HUDEP-2 (cell line): ENCODE data around the gene SMURF1.

Experiments used
- DNase-seq, 76 experiments: peaks; one replicate each; lab custom pipeline; 2025; ENCODE audit not compliant: unreplicated experiment in 76 of 76; lab: John Stamatoyannopoulos, UW

The SMURF1 gene

DNA sequence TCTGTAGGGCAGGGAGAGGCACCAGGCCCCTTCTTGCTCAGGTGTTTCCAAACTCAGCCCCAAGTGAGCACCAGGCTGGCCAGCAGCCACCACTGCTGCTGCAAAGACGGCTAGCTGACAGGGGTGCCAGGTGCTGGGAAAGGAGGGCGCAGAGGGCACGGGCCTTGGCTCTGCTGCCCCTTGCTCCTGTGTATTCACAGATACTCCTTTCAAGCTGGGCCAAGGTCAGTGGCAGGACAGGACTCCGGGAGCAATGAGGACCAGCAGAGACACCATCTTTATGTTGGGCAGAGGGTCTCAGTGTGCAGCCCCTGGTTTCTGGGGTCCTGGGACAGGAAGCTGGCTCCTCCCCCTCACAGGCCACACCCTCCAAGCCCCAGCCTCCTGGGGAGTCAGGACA, 110.1 kb downstream of the SMURF1 start:
- no peak for DNase-seq

DNA sequence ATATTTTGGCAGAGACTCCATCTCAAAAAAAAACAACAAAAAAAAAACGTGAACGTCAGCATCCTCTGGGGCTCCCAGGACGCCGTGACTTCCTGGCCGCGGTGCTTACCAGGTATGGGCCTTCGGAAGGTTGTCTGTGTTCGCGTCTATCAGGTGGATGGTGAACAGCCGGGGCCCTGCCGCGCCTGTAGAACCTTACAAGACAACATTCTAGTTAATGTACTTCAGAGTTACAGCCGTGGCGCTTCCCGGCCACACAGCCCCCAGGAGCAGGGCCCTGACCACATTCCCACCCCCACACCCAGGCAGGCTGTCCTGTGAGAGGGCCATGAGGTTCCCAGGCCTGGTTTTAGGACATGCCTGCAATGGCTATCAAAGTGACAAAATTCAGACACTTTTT, 111.0 kb downstream of the SMURF1 start:
- no peak for DNase-seq

DNA sequence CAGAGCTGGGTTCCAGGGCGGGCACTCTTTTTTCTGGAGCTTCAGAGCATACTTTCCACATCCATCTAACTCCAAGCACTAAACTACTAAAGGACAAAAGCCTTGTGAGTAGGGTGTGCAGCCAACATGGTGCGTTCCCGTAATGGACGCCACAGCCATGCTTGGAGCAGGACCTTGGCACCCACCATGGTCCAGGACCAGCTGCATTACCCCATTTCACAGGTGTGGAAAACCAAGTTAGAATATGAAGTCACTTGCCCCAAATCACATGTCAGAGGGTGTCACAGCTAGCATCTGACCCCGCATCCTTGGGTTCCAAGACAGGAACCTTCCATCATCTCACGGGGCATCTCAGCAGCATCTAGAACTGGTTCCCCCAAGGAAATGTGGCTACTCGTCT, 112.4 kb downstream of the SMURF1 start:
- no peak for DNase-seq

DNA sequence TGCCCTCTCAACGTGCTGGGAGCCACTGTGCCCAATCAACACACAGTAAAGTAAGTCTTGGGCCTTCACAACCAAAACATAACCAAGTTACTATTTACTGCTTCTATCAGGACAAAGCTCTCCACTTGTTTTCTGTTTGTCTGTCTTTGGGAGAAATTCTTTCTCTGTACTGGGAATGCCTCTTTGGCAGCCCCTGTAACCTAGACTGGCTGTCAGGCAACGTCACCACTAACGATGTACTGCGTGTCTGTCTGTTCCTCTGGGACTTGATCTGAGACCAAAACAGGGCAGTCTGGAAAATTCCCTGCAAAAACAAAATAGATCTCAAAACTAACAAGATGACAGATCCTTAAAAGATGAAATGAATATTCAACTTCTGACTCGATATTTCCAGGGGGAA, 113.0 kb downstream of the SMURF1 start:
- no peak for DNase-seq

DNA sequence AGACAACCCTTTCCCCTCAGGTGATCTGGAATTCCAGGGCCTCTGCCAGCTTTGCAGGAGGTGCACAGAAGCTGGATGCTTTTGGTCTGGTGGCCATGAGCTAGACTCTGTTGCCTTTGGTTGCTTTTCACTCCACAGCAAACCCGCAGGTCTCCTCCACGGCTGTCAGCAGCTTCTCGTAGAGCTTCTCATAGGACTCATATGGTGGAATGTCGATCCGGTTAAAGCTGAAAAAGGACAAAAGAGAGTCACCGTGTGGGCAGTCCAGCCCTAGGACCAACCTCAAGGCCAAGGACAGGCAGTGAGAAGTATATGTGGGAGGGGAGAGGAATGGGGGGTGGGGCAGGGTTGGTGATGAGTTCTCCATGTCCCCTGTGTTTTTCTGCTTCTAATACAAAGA, 113.5 kb downstream of the SMURF1 start:
- DNase-seq, result no peak

DNA sequence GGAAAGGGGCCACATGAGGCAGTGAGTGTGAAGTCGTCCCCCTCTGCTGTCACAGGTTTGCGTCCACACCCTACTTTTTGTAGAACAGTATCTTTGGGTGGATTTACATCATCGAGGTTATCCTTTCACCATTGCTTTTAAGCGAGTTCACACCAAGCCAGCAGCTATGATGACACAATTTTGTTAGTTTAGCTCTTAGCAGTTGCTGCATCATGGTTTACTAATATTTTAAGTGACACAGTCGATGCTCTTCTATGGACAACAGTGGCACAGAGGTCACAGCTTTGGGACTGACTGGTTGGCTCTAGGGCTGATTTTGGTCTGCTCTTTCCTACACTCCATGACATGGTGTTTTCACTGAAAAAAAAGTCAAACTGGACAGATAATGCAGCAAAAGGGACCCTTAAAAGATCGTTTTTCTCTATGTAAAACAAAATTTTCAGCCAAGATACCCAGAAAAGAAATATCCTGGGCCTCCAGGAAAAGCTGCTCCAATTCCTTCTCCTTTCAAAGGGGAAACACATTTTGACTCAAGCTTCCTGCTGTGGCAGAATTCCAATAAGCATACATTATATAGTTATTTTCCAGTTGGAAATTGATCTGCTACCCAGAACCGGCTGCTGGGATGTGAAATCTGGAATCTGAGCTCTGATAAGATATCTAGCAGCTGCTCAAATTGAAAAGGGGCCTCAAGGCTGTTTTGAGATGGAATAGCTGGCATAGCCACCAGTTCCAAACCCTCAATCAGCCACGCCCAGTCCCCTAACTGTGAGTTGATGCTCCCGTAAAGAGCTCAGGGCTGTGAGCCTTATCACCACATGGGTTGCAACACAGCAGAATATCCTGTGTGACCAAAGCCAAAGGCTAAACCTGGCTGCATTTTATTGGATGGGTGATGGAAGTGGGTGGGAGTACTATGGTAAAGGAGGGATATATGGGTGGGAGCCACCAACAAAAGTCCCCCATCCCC, 114.2 kb downstream of the SMURF1 start:
- DNase-seq, result peak in 4 of 76 experiments; percentile 1 to 4 (median 3)

DNA sequence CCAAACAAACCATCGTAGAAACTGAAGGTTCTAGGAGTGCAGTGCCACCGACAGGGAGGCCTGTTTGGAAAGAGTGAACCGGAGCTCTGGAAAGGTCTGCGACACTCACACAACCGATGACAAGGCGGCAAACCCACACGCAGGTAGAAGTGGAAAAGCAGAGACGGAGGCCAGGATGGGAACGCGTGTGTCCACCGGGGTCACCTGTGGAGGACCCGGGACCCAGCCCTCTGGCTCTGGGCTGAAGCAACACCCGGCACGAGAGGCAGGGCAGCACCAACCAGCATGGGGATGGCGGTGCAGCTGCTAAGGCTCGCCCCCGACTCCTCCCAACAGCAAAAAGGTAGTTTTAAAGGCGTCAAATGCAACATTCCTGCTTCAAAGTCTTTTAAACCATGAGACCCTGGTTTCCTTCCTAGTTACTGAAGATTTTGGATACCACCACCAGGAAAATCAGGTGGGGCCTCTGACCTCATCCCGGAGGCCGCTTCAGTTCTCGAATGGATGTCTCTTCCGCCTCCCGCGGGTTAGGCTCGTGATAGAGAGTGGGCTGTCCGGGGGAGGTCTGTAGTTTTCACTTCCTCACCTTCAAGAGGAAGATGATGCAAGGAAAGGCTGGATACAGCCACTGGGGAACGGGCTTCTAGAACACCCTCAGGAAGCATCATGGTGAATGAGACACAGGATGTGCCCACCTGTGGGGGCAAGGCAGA, 115.5 kb downstream of the SMURF1 start:
- DNase-seq, result no peak

DNA sequence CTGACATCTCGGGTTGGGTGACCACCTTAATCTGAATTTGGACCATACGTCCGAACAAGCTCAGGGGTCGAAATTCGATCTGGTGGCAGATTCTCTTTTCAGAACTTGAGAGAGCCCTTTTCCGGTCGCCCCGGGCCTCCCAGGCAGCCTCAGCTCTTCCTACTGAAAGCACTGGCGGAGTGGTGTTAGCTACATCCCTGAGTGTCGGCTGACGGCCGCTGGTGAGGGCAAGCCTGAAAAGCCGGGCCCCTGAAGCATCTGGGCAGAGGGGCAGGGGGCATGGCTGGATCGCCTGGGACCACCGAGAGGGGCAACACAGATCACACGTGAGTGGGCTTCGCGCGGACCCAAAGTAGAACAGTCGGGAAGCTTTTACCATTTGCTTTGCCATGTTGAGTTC, 116.1 kb downstream of the SMURF1 start:
- no peak for DNase-seq

DNA sequence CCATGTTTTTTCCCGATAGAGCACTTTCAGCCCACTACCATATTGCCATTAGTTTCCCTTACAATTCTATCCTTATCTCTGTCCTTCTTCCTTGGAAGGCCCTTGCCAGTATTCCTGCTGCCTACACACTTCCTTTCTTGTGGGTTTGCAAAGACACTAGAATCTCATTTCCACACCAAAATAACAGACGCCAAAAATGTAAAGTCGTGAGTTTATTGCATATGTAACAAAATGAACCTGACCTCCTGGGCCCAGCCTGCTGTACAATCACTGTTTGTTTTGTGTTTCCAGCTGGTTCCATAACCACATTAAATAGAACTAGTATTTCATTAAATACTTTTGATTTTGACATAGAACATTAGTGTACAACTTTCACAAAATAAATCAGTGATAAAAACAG, 116.7 kb downstream of the SMURF1 start:
- DNase-seq, result no peak

DNA sequence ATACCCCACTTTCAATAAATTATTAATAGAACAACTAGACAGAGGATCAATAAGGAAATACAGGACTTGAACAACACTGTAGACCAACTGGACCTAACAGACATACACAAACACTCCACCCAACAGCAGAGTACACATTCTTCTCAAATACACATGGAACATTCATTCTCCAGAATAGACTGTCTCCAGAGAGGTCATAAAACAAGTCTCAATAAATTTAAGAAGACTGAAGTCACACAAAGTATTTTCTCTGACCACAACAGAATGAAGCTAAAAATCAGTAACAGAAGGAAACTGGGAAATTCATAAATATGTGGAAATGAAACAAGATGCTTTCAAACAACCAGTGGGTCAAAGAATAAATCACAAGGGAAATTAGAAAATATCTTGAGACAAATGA, 119.8 kb downstream of the SMURF1 start:
- no peak for DNase-seq

DNA sequence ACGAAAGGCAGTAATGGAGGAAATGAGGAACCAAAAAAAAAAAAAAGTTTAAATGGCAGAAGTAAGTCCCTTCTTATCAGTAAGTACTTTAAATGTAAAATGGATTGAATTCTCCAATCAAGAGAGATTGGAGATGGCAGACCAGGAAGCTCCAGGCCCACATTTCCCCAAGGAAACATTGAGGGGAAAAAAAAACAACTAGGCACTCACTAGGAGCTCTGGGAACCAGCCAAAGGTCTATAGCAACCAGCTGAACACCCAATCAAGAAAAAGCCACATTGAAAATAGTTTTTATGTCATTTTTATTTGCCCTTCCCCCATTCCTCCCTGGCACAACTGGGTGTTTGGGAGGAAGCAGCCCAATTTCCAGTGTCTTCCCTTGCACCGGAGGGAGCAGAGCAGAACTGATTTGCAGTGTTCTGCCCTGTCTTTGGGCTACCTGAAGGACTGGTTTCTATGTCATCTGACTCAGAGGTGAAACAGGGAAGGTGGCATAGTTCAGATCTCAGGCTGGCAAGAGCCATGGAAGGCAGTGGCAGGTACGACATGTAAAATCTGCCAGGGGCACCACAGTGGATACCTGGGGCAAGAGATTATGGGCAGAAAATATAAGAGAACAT, 121.9 kb downstream of the SMURF1 start:
- DNase-seq, result no peak

DNA sequence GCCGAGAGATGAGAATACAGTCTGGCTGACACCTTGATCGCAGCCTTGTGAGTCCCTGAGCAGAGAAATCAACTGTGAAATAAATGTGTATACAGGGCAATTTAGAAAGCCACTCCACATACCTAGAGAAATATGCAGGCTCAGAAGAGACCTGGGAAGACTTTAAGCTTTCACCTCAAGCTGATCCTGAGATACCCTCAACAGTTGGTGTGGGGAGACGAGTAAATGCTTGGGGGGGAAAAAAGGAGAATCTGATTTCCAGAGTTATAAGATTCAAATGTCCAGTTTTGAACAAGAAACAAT, 123.5 kb downstream of the SMURF1 start:
- DNase-seq, result no peak

DNA sequence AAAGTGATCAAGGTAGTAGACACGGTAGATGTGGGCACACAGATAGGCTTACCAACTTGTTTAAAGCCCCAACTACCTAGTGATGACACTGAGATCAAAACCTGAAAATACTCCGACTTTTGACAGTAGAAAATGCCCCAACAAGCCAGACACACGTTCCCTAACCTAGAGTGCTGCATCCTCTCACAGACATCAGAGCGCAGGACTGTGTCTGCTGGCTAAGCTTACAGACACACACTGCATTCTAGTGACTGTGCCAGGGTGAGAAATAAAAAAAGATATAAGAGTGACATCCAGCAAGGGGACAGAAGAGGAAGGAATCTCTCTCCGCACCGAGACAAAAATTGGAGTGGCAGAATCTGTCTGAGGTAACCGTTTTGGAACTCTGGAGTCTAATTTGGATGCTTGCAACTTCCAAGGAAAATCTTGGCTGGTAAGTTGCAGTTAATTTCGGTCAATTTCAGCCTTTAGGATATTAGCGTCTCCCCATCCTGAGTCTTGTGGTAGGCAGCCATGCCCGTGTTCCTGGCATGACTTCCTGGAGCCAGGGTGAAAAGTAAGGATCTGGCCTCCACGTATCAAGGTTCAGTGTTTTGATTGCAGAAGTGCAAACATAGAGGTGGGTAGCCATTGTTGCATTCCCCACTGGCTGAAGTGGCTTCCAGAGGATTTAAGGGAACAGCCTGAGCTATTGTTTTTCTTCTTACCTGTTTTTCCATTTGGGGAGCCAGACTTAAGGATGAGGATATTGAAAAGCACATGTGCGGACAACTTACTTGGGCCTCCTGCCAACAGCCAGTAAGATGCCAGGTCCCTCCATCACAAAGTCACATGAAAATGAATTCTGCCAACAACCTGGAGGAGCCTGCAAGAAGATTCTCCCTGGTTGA, 124.1 kb downstream of the SMURF1 start:
- DNase-seq, result no peak

DNA sequence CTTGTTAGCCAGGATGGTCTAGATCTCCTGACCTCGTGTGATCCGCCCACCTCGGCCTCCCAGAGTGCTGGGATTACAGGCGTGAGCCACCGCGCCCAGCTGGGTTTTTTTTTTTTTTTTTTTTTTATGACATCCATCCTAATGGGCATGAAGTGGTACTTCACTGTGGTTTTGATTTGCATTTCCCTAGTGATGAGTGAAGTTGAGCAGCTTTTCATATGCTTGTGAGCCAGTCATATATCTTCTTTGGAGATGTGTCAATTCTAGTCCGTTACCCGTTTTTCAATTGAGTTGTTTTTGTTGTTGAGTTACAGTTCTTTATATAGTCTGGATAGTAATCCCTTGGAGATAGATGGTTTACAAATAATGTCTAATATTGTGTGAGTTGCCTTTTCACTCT, 127.7 kb downstream of the SMURF1 start:
- DNase-seq, result no peak

DNA sequence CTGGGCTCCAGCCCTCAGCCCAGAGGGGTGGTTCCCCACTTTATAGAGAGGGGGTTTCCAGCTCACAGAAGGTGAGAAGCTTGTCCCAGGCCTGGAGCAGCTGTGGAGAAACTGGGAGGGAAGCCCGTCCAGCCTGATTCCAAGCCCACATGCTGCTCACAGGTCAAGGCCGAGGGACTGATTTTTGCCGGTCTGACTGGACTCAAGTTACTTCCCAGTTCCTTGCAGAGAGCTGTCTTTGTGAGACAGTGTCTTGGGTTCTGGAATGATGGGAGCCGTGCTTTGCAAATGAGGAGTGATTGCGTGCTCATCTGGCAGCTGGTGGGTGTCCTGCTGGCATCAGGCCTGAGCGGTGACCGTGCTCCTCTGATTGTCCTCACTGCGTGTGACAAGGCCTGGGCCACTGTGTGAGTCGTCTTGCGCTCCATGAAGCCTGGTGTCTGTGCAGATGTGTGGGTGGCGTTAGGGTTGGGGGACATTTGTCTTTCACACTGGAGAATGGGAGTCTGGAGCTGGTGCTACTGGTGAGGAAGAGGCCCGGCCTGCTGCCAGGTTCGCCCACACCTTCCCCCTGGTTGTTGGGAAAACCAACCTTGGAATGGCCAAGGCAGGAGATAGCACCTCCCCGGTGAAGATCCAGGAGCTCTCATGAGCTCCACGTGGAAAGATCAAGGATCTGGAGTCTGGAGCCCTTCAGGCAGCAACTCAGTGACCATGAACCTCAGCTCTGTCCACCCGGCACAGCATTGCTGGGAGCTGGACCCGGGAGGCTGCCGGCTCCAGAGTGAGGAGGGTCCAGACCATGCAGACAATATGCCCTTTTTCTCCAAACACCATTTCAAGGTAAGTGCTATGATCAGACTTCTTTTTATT, 129.6 kb downstream of the SMURF1 start:
- DNase-seq, result no peak

DNA sequence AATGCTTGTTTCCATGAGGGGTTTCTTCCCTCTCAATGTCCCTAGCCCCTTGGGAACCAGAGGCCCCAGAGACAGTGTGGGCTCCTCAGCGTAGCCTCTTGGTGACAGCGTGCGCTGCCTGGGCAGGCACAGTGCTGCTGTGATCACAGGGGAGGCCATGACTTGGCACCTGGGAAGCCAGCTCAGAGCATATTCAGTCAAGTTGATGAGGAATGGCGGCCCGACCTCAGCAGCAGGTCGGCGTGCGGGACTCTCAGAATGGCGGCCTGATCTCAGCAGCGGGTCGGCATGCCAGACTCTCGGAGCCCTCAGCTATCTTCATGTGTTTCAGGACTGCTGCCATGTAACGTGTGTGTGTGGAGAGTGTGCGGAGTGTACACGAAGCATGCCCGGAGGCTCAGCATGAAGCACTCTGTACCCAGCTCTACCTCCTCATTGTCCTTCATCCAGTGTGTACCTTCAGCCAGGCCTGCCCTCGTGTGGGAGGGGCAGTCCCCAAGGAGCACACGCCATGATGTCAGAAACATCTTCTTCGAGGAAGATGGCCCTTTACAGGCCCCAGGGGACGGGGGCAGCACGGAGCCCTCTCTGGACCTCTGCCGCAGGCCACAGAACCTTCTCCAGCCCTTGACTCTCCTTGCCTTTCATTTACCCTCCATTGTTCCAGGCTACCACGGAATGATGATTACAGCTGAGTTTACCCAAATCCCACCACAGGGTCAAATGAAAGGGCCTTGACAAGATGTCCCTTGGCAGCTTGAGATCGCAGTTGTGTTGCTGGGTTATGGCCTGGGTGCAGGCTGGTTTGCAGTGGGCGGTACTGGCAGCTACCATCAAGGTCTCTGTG, 130.4 kb downstream of the SMURF1 start:
- no peak for DNase-seq

DNA sequence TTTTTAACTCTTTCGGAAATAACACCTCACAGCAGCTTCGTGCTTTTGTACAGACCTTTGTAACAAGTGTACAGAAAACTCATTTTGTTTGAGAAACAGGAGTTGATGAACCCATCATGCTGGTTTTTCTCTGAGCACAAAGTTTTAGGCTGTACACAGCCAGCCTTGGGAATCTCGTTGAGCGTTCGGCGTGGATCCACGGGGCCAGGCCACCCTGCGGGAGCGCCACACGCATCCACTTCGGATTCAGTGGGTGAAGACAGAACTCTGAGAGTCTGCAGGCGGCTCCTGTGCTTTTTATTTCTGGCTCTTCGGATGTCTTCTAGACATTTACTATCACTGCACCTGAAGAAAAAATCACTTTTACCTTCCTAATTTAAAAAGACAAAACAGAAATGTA, 131.2 kb downstream of the SMURF1 start:
- DNase-seq, result no peak

DNA sequence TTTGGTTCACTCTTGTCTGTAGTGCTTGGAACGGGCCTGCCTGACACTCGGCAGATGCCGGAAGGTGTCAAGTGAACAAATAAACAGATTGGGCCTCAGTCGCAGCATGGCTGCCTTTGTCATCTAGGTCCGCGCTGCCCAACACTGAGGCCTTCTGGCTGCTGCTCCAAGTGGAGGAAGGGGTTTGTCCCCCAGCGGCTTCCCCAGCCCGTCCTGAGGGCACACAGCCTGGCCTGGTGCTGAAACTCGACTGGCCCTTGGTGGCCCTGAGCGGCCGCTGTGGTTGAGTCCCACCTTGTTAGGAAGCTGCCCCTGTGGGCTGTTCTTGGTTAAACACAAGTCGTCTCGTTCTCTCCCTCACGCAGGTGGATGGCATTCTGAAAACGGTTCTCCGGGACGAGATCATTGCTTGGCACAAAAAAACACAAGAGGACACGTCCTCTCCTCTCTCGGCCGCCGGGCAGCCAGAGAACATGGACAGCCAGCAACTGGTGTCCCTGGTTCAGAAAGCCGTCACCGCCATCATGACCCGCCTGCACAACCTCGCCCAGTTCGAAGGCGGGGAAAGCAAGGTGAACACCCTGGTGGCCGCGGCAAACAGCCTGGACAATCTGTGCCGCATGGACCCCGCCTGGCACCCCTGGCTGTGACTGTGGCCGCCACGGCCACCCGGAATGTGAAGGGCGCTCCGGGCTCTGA, 132.1 kb downstream of the SMURF1 start:
- no peak for DNase-seq
